Liver (tissue), 9 donors: ENCODE results near the gene RTL10. TPM values are rescaled to one million over a fixed set of nuclear protein-coding genes. Genes with fewer than 3 reads are reported as not detected.

Source experiments
- DNase-seq: peaks from one replicate; pipeline ENCODE4 v3.0.0-alpha.2; 2017; ENCODE audit warnings: low spot score
- H3K27ac ChIP-seq, 2 donors: one replicate each; pipeline ENCODE4 v1.7.0; 2013; ENCODE audit warnings: inconsistent platforms in 2 of 2, low read length in 2 of 2, control low read depth in 1 of 2, low read depth in 1 of 2, mild to moderate bottlenecking in 1 of 2
- H3K27me3 ChIP-seq, 4 donors: one replicate each; pipeline versions ENCODE4 v1.6.1 to v1.7.0; 2013; ENCODE audit warnings: low read length in 3 of 4, inconsistent platforms in 1 of 4, mild to moderate bottlenecking in 1 of 4, moderate library complexity in 1 of 4; ENCODE audit not compliant: control insufficient read depth in 4 of 4, insufficient read depth in 4 of 4
- H3K36me3 ChIP-seq, 4 donors: one replicate each; pipeline versions ENCODE4 v1.6.1 to v1.7.0; 2013; ENCODE audit warnings: low read length in 3 of 4, mild to moderate bottlenecking in 3 of 4, low read depth in 1 of 4, moderate library complexity in 1 of 4; ENCODE audit not compliant: control insufficient read depth in 4 of 4, insufficient read depth in 3 of 4
- H3K4me1 ChIP-seq, 4 donors: one replicate each; pipeline versions ENCODE4 v1.6.1 to v1.7.0; 2013; ENCODE audit warnings: low read length in 3 of 4, mild to moderate bottlenecking in 3 of 4, moderate library complexity in 1 of 4; ENCODE audit not compliant: control insufficient read depth in 4 of 4, insufficient read depth in 4 of 4
- H3K4me3 ChIP-seq, 3 donors: one replicate each; pipeline versions ENCODE4 v1.6.1 to v1.7.0; 2013; ENCODE audit warnings: low read length in 3 of 3, control low read depth in 1 of 3, low read depth in 1 of 3, mild to moderate bottlenecking in 1 of 3
- H3K9ac ChIP-seq, 2 donors: one replicate each; pipeline ENCODE4 v1.7.0; 2013; ENCODE audit warnings: low read length in 2 of 2, mild to moderate bottlenecking in 2 of 2, moderate library complexity in 2 of 2, control low read depth in 1 of 2, low read depth in 1 of 2
- H3K9me3 ChIP-seq, 4 donors: one replicate each; pipeline versions ENCODE4 v1.6.1 to v1.7.0; 2013; ENCODE audit warnings: low read length in 3 of 4; ENCODE audit not compliant: control insufficient read depth in 4 of 4
- EGR1 ChIP-seq, 2 donors: IDR thresholded peaks; 2 replicates each; pipeline ENCODE4 v1.6.1; 2016 to 2018; ENCODE audit warnings: antibody characterized with exemption in 2 of 2, low read depth in 2 of 2
- FOXA1 ChIP-seq: IDR thresholded peaks from 2 replicates; pipeline ENCODE4 v1.6.1; 2016; ENCODE audit warnings: antibody characterized with exemption
- FOXA2 ChIP-seq: IDR thresholded peaks from 2 replicates; pipeline ENCODE4 v1.6.1; 2016; ENCODE audit warnings: antibody characterized with exemption
- GABPA ChIP-seq, 2 donors: IDR thresholded peaks in 1 of 2; conservative IDR thresholded peaks in 1 of 2; 2 replicates each; pipeline ENCODE4 v1.6.1; 2016; ENCODE audit warnings: antibody characterized with exemption in 2 of 2, mild to moderate bottlenecking in 1 of 2, moderate library complexity in 1 of 2
- HNF4A ChIP-seq, 2 donors: conservative IDR thresholded peaks; 2 replicates each; pipeline ENCODE4 v1.6.1; 2016; ENCODE audit warnings: antibody characterized with exemption in 2 of 2, mild to moderate bottlenecking in 2 of 2
- HNF4G ChIP-seq: IDR thresholded peaks from 2 replicates; pipeline ENCODE4 v1.6.1; 2016; ENCODE audit warnings: antibody characterized with exemption
- NR2F2 ChIP-seq: IDR thresholded peaks from 2 replicates; pipeline ENCODE4 v1.6.1; 2016; ENCODE audit warnings: antibody characterized with exemption
- RAD21 ChIP-seq, 2 donors: IDR thresholded peaks; 2 replicates each; pipeline ENCODE4 v1.6.1; 2016; ENCODE audit warnings: antibody characterized with exemption in 2 of 2, mild to moderate bottlenecking in 2 of 2
- RXRA ChIP-seq, 2 donors: IDR thresholded peaks; 2 replicates each; pipeline ENCODE4 v1.6.1; 2017 to 2018; ENCODE audit warnings: antibody characterized with exemption in 2 of 2, mild to moderate bottlenecking in 1 of 2
- SP1 ChIP-seq: IDR thresholded peaks from 2 replicates; pipeline ENCODE4 v1.6.1; 2018; ENCODE audit warnings: antibody characterized with exemption, mild to moderate bottlenecking
- YY1 ChIP-seq: IDR thresholded peaks from 2 replicates; pipeline ENCODE4 v1.6.1; 2016; ENCODE audit warnings: antibody characterized with exemption, mild to moderate bottlenecking
- WGBS: extraction: QIAGEN DNeasy Blood & Tissue Kit; methylation state at CpG from one replicate; pipeline ENCODE4 v1.1.7; 2013; 5-methylcytosine and 5-hydroxymethylcytosine counted together
- polyA plus RNA-seq, 2 donors: library from polyadenylated mRNA; stranded (reverse) in 1 of 2; unstranded in 1 of 2; fragments of 200-250 nt in 1 of 2; fragments of >200 nt in 1 of 2; fragmentation: Nextera tagmentation in 1 of 2; extraction: Ambion mirVana in 1 of 2; gene quantifications; one replicate each; pipeline versions ENCODE4 v1.2.1 to v1.2.3, GENCODE V29; 2013 to 2015
- total RNA-seq, 2 donors: library from RNA; depleted of rRNA; stranded (reverse); fragments of >200 nt; gene quantifications; one replicate each; pipeline ENCODE4 v1.2.3, GENCODE V29; 2014
- TF ChIP-seq, protein P1 (sequence below): IDR thresholded peaks from 2 replicates; pipeline ENCODE4 v1.6.1; 2016; ENCODE audit warnings: antibody characterized with exemption
- TF ChIP-seq, protein P2 (sequence below): fragments of 150-350 bp; IDR thresholded peaks from 2 replicates; pipeline ENCODE4 v1.5.1; 2017; ENCODE audit warnings: improper control_type of control experiment, low read depth, low read length; ENCODE audit not compliant: missing input control
- TF ChIP-seq, protein P3 (sequence below): IDR thresholded peaks from 2 replicates; pipeline ENCODE4 v1.6.1; 2016; ENCODE audit warnings: antibody characterized with exemption
- donor health status: healthy.
- donor health status: healthy.
- donor health status: healthy.
- donor health status: healthy.
- donor health status: healthy.

Gene RTL10
- total and polyA plus RNA-seq, 4 donors: 4.2 to 8.3 (median 7.4) TPM

DNA sequence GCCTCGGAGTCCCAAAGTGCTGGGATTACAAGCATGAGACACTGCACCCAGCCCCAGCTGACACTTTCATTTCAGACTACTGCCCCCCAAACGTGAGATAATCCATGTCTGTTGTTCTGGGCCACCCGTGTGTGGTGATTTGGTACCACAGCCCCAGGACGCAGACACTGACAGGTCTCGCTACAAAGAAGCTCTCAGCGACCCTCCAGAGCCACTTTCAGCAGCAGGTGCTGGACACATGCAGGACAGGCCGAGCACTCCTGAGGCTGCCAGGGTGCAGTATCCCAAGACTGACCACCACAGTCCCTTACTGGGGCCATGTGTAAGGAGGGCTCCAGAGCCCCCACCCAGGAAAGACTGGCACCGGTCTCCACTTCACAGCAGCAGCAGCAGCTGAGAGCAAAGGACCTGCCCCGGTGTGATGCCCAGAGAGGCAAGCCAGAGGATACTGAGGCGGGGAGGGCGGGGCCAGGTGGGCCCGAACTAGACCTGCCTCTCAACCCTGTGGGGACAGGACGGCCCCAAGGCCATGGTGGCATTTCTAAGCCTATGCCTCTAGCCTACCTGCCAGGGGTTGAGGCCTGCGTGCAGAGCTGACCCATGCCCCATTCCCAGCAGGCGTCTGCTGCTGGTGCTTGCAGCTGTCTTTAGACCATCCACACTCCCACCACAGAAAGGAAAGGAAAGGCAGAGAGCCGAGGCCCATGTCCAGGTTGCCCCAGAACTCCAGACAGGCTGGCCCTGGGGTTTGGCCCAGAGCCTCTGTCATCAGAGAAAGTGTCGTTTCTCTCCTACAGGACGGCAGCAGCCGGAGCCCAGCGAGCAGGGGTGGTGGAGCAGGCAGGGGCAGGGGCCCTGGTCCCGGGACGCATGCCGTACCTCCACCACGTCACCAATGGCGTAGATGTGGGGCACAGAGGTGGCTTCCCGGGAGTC lies 28.0 kb upstream of the RTL10 start (continued):
- TF ChIP-seq YY1: no peak
- TF ChIP-seq FOXA1: no peak
- TF ChIP-seq GABPA (IDR thresholded peaks at IDR 0.05 in 1 of 2, conservative IDR thresholded peaks at IDR 0.05 in 1 of 2): no peak
- TF ChIP-seq, protein P1, sequence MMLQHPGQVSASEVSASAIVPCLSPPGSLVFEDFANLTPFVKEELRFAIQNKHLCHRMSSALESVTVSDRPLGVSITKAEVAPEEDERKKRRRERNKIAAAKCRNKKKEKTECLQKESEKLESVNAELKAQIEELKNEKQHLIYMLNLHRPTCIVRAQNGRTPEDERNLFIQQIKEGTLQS: no peak
- TF ChIP-seq, protein P2, sequence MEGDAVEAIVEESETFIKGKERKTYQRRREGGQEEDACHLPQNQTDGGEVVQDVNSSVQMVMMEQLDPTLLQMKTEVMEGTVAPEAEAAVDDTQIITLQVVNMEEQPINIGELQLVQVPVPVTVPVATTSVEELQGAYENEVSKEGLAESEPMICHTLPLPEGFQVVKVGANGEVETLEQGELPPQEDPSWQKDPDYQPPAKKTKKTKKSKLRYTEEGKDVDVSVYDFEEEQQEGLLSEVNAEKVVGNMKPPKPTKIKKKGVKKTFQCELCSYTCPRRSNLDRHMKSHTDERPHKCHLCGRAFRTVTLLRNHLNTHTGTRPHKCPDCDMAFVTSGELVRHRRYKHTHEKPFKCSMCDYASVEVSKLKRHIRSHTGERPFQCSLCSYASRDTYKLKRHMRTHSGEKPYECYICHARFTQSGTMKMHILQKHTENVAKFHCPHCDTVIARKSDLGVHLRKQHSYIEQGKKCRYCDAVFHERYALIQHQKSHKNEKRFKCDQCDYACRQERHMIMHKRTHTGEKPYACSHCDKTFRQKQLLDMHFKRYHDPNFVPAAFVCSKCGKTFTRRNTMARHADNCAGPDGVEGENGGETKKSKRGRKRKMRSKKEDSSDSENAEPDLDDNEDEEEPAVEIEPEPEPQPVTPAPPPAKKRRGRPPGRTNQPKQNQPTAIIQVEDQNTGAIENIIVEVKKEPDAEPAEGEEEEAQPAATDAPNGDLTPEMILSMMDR: no peak
- no peak for TF ChIP-seq RAD21 (IDR thresholded peaks at IDR 0.05)
- no peak for TF ChIP-seq NR2F2

DNA sequence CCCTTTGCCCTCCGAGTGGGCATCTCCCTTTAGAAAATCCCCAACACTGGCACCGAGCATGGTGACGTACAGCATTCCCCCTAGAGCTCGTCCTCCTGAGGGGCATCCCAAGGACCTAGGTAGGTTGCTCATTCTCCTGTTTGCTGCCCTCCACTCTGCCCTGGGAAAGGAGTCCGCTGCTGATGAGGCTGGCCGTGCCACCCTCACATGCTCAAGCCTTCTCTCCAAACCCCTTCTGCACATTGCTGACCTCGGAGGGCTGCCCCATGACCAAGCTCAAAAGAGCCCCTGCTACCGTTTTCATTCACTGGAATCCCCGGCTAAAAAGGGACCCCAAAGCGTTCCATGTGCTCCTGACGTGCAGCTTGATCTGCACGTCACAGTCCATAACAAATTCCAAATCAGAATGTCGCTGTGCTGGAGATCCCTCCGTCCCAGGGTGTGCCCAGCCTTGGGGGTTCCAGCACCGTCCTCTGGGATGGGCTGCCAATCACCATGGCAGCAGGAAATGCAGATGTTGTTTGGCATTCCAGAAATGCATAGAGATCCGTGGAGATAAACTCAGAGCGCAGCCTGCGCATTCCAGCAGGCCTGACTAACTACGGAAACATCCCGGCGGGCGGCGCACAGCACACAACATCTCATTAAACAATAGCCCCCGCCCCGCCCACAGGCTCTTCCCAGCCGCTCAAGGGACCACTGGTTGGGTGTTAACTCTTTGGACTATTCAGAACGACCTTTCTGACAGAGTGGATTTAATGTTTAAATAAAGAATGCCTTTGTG lies 26.3 kb upstream of the RTL10 start:
- Histone ChIP-seq H3K4me3 (no peak overlapping the region), H3K27me3 (no peaks in the 10 kb centered on the region), H3K27ac (no peak overlapping the region), H3K4me1 (no peaks in the 10 kb centered on the region), H3K36me3 (peaks cover 0 to 16% (median 3%) of the 10 kb centered on the region in 4 donors), H3K9me3 (no peaks in the 10 kb centered on the region), H3K9ac (no peak overlapping the region)
- 83% methylated on average over 27 of the region's 27 CpGs for WGBS
- no peak for DNase-seq
- no peak for TF ChIP-seq RAD21 (IDR thresholded peaks at IDR 0.05)
- no peak for TF ChIP-seq FOXA1
- TF ChIP-seq EGR1 (IDR thresholded peaks at IDR 0.05; ENCODE audit: low read depth in 2 of 2): no peak
- TF ChIP-seq GABPA (IDR thresholded peaks at IDR 0.05 in 1 of 2, conservative IDR thresholded peaks at IDR 0.05 in 1 of 2): no peak
- TF ChIP-seq YY1: no peak
- TF ChIP-seq, protein P1: no peak
- no peak for TF ChIP-seq FOXA2
- TF ChIP-seq SP1: no peak
- TF ChIP-seq NR2F2: no peak
- TF ChIP-seq HNF4G: no peak

DNA sequence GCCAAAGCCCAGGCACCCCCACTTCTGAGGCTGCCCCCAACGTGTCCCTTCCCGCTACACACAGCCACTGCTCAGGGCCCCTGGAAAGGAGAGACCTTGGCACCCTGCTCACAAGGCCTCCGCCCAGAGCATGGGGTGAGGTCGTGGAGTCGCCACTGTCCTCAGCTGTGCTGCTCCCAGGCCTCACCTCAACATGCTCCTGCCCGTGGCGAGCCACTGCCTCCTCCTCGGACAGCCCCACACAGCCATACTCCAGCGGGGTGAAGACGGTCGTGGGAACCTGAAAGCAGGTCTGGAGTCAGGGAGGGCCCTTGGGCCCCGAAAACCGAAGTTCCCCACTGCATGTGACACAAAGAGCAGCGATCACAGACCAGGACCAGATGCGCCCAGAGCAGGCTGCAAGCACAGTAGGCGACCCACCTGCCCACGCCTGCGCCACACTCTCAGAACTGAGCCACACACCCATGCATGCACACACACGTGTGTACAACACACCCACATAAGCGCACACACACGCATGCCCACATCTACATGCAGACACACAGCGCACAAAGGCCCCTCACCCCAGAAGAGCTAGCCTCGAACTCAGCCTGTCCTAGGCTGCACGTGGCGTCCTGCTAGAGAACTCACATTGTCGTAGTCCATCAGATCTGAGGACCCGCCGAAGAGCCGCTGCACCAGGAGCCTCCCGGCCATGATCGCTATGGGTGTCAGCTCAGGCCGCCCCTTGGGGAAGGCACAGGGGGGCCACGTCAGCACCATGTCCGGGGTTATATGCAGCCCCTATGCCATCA lies 25.5 kb upstream of the RTL10 start:
- WGBS: 94% methylated on average over 34 of the region's 34 CpGs
- Histone ChIP-seq H3K27ac (no peak overlapping the region), H3K4me1 (no peaks in the 10 kb centered on the region), H3K27me3 (no peaks in the 10 kb centered on the region), H3K36me3 (peaks cover 0 to 16% (median 3%) of the 10 kb centered on the region in 4 donors), H3K4me3 (no peak overlapping the region), H3K9me3 (no peaks in the 10 kb centered on the region), H3K9ac (no peak overlapping the region)
- no peak for DNase-seq
- TF ChIP-seq, protein P2: no peak
- TF ChIP-seq GABPA (IDR thresholded peaks at IDR 0.05 in 1 of 2, conservative IDR thresholded peaks at IDR 0.05 in 1 of 2) (no peak), HNF4A (conservative IDR thresholded peaks at IDR 0.05) (no peak), FOXA1 (no peak), YY1 (no peak), HNF4G (no peak), RXRA (IDR thresholded peaks at IDR 0.05) (no peak), RAD21 (IDR thresholded peaks at IDR 0.05) (no peak), NR2F2 (no peak)
- TF ChIP-seq, protein P3, sequence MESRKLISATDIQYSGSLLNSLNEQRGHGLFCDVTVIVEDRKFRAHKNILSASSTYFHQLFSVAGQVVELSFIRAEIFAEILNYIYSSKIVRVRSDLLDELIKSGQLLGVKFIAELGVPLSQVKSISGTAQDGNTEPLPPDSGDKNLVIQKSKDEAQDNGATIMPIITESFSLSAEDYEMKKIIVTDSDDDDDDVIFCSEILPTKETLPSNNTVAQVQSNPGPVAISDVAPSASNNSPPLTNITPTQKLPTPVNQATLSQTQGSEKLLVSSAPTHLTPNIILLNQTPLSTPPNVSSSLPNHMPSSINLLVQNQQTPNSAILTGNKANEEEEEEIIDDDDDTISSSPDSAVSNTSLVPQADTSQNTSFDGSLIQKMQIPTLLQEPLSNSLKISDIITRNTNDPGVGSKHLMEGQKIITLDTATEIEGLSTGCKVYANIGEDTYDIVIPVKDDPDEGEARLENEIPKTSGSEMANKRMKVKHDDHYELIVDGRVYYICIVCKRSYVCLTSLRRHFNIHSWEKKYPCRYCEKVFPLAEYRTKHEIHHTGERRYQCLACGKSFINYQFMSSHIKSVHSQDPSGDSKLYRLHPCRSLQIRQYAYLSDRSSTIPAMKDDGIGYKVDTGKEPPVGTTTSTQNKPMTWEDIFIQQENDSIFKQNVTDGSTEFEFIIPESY: no peak
